Astrocyte of the hippocampus (primary cell): Measurements from ENCODE around the gene PKDREJ.
"Not testable (repeated sequence)": the region's sequence is repeated elsewhere in the genome, so short reads cannot be mapped to it uniquely, and the experiment has no call there.

Experiments used
- DNase-seq: peaks from one replicate; pipeline ENCODE4 v3.0.0; 2011; ENCODE audit warnings: low read depth, low spot score

The PKDREJ gene

DNA sequence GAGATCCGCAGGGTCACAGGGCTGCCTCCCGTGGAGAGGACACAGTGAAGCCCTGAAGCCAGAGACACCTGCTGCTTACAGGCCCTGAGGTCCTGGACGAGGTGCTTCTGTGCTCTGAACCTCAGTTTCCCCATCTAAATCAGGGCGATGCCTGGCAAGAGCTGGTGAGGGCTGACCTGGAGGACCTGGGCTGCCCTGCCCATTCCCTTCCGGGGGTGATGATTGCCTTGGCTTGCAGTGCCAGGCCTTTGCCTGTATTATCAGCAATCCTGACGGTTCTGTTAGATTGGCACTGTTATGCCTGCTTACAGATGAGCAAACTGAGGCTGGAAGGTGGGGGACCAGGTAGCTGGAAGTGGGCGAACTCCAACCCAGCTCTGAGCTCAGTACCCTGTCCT lies 25.7 kb upstream of the PKDREJ start:
- DNase-seq = no peak

DNA sequence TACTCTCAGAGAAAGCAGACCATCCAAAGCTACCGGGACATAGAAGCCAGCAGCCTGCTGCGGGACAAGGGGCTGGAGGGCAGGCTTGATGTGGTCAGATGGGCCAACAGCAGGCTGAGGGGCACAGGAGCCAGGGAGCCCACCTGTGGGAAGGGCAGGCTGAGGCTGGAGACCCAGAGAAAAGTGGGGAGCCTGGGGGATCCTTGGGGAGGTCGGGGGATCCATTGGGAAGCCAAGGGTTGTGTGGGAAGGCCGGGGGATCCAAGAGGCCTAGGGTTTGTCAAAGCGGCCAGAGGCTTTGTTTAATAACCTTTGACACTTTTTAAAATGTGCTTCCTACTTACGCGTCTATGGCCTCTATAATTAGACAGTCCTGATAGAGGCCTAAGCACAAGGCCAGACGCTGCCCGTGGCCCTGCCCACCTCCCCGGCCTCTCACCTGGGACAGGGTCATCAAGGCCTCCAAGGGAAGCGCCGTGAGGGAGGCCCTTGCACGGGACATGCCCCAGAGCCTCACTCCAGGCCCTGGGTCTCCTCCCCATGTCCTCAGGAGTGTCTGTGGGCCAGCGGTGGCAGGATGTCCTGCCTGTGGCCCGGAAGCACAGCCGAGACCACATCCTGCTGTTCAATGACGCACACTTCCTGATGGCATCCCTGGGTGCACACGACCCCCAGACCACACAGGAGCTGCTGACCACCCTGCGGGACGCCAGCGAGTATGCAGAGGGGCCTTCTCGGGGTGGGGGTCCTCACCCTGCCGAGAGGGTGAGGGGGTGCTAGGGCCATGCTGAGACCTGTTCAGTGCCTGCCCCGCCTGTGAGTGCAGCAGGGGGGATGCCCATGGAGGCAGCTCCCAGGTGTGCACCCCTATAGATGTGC lies 25.0 kb upstream of the PKDREJ start:
- no peak for DNase-seq

DNA sequence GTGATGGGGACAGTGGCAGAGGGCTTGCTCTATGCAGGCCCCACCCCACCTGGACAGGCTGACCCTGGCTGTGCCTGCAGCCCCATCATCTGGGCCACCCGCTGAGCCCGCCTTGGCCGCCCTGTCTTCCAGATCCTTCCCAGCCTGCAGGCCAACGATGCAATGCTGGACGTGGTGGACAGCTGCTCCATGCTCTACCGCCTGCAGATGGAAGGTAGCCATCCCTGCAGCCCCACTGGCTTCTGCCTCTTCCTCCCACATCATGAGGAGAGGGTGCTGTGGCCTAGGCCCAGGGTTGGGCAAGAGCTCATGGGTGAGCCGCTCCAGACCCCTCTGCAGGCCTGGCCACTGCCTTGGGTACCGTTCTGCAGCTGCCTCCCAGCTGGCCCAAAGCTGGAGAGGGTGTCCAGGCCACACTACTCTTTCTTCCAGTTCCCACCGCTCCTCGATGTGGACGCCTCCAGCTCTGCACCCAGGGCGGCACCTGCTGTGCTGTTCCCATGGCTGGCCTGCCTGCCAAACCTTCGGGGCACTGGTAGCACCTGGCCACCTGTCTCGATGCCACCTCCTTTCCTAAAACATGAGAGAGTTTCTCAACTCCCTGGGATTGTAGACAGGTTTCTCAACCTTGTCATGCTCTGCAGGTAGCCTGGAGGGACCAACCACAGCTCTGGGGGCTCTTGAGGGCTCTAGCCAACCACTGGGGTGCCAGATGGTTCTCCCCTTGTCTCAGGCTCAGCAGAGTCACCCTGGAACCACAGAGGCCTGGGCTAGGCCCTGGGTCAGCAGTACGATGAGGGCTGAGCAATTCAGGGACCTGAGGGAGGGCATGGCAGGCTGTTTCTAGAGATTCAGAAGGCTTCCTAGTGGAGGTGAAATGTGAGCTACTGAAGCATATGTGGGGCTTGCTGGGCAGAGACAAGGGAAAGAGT lies 24.1 kb upstream of the PKDREJ start:
- DNase-seq = no peak

DNA sequence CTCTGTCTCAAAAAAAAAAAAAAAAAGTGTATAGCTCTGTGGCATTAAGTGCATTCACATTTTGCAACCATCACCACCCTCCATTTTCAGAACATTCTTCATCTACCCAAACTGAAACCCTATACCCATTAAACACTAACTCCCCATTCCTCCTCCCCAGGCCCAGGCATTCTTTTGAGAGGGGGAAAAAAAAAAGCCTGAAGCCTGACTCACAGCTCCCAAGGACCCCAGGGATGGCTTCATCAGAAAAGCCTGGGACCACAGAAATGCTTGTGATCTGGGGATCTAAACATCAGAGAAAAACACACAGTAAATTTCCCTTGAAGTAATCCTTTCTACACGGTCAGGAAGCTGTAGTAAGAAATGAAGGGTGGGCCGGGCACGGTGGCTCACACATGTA lies 22.9 kb upstream of the PKDREJ start:
- peak; percentile 74 for DNase-seq

DNA sequence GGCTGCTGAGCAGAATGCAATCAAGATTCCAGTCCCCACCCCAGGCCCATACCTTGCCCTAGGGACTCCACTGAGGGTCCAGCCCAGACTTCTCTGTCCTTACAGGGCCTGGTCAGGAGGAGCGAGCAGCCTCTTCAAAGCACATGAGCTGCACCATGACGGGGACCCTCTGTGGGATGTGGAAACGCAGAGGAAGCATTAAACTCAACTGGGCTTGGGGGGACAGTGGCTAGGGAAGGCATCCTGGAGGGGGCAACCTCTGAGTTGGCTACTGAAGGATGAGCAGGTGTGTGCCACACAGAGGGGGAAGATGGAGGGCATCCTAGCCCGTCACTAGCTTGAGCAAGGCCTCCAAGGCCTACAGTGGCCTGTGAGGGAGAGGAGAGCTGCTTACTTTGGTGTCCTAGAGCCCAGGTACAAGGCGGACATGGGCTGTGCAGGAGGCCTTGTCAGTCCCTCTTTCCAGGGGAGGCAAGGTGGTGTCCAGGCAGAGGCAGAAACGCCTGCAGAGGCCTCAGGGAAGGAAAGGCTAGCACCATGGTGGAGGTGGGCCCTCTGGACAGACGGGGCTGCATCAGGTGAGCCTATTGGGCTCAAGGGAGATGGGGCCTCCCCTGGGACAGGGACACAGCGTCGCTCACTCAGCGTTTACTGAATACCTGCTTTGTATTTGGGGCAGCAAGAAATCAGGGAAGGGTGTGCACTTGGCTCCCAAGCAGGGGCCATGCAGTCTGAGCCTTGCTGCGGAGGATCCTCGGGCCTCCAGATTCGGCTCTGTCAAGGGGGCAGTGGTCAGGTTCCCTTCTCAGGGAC lies 18.9 kb upstream of the PKDREJ start:
- DNase-seq = no peak

DNA sequence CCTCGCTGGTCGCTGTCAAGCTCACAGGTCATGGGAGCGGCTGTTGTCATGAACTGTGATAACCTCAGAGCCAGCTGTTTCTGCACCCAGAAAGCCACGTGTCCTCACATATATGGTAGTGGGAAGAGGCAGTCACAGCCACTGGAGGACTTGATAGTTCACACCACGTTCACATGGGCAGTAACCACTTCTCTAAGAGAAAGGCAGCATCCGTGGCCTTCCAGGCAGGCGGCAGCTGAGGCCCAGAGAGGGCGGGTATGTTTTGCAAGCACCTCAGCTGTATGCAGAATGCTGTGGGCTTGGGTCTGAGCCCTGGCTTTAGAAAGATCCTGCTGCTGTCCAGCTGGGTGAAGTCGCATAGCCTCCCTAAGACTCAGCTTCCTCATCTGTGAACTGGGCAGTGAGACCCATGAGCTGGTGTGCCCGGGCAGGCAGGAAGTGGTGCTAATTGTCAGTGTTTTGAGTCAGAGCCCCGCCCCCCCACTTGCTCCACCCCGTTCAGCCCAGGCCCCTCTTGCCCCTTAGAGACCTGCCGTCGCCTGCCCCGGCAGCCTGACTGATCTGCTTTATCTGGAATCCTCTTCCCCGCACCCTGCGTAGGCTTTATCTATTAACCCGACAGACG lies 18.0 kb upstream of the PKDREJ start:
- no peak for DNase-seq

DNA sequence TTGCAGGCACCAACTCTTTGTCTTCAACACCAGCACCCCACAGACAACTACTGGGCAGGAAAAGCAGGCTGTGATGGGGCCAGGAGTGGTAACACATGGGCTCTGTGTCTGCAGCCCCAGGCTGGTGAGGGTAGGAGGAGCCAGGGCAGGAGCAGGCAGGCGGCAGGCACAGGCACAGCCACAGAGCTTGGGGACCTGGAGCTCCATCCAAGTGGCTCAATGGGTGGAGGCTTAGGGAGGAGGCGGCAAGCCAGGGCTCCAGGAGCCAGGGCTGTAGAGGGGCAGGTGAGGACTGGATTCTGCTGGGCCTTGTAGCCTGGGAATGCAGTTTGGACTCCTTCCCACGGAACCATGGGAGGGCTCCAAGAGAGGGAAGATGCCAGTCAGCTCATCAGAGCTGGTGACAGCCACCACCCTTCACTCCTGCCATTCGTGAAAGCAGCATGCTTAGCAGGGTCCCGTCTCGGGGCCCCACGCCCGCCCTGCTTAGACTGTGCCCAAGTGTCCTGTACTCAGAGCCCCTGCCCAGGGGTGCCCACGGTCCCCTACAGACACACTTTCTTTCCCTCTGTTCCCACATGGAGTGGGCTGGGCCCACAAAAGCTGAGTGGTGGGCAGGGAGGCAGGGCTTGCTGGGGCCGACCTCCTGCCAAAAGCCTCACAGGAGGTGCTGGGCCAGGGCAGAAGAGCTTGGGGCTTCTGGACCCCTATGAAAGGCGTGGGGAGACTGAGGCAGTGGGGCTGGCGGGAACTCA lies 17.1 kb upstream of the PKDREJ start:
- DNase-seq = no peak

DNA sequence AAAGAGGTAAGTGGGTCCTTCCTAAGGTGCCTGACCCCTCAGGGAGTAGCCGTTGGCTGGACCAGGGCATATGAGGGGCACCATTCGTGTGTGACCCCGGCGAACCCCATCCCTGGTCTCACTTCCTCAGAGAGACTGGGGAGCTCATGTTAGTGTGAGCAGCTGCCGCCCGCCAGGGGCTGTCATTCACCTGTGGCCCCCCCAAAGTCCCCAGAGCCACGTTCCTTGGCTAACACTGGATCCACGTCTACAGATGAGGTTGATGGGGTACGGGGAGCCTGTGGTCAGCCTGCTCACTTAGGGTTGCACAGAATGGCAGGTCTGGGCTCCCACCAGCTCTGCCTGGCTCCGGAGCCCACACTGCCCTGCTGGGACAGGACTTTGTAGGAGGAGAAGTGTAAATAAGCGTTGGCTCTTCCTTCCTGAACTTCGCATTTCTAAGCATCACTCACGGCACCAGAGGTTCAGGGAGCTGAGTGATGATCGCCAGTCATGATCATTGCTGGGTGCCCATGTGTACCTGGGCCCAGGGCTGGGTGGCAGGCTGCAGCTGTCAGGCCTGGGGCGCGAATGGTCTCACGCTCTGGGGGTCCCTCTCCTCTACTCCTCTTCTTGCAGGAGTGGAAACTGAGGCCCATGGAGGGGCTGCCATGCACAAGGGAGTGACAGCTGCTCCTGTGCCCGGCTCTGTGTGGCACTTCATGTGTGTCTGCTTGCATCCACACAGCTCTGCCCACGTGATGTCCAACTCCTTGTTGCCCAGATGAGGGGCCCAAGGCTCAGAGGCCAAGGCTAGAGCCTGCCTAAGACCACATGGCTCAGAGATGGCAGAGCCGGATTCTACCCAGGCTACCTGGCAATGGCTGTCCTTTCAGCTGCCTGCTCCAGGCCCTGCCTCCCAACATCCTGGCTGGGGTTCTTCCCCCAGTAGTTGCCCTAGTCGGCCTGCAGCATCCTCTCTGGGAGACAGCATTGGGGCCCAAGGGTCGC lies 15.8 kb upstream of the PKDREJ start:
- DNase-seq = no peak

DNA sequence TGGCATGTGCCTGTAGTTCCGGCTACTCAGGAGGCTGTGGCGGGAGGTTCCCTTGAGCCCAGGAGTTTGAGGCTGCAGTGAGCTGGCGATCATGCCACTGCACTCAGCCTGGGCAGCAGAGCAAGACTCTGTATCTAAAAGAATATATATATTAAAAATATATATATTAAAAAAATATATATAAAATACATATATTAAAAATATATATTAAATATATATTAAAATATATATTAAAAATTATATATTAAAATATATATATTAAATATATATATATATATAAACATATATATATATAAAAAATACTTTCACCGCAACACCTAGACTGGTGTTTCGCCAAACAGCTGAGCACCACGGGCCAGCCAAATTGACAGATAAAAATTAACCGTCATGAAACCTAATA lies 13.4 kb upstream of the PKDREJ start:
- no peak for DNase-seq

DNA sequence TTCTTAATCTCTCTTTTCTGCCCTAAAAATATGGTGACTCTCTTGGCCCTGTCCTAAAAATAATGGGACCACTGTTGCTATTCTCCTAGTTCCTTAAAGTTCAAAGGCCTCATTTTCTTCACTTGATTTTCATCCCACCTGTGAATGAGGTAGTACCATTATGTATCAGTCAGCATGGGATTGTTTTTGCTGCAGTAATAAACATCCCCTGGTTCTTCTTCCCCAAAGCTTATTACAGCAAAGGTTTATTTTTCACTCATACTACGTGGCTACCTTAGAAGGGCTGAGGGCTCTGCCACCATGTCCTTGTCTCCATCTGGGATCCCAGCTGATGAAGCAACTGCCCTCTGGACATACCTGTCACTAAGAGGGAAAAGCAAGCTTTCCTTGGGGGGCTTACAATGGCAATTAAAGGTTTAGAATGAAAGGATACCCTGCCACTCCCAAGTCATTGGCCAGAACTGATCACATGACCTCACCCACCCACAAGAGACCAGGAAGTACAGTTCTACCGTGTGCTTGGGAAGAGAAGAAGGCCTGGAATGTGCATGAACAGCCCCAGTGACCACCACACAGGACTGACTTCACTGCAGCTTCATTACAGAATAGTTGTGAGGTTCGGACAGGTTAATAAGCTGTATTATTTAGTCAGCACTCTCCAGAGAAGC lies 12.4 kb upstream of the PKDREJ start:
- no peak for DNase-seq

DNA sequence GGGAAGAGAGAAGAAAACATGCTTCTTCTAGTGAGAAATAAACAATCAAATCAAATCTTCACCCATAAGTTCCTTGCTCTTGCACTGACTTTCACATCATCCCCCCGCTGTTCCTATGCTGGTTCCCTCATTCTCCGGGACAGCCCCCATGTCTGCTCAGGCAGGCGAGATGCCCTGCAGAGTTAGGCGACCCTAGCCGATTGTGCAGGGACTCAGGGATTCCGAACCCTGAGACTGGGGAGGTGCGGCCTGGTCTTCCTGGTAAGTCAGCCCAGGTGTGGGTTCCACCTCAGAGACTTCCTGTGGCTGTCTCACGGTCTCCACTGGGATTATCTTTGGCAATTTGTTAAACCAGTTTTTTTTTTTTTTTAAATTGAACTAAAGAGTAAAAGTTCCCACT lies 11.2 kb upstream of the PKDREJ start:
- no peak for DNase-seq

DNA sequence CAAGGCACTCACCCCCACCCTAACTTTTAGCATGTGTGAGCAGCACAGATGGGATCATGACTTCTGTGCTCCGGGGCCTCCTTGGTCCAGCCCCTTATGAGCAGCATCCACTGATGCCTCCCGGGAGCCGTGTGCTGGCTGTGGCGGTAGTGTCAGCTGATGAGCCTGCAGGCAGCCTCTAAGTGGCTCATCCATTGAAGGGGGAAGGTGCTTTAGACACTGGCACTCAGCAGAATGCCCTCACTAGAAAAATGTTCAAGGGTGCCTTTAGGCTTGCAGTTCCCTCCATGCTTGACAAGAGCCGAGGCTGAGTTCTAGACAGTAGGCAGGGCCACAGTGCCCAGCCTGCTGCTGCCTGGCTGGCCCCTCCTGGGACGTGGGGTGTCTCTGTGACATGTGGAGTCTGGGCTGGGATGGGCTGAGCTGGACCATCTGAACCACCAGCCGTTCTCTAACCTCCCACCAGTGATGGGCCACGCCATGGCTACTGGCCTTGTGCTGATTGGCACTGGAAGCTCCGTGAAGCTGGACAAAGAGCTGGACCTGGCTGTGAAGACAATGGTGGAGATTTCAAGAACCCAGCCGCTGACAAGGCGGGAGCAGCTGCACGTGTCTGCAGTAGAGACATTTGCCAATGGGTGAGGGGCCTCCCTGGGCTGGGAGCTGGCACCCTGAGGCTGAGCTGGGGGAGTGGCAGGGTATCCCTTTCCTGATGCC lies 10.4 kb upstream of the PKDREJ start:
- no peak for DNase-seq

DNA sequence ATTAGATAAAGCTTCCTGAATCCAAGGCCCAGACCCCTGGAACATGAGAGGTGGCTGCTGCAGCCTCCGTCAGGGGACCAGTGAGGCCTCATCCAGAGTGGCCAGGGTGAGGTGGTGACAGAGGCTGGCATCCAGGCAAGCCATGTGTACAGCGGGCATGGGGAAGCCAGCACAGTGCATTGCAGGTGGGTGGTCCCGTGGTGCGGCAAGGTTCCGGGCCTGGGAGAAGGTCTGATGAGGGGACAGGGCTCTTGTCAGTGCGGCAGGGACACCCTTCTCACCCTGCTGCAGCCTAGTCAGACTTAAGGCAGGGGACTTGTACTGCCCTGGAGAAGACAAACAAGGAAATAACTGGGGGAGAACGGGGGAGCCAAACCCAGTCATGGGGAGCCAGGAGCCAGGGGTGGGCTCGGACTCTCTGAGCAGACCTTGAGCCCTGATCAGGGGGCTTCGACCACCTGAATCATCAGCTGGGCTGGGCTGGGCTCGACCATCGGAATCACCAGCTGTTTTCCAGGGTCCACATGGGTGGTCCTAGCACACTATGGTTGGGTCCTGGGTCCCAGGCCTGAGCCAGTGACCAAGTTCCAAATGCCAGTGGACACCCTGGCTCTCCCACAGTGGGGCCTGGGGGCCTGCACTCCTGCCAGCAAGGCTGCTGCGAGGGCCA lies 9.8 kb upstream of the PKDREJ start:
- no peak for DNase-seq

DNA sequence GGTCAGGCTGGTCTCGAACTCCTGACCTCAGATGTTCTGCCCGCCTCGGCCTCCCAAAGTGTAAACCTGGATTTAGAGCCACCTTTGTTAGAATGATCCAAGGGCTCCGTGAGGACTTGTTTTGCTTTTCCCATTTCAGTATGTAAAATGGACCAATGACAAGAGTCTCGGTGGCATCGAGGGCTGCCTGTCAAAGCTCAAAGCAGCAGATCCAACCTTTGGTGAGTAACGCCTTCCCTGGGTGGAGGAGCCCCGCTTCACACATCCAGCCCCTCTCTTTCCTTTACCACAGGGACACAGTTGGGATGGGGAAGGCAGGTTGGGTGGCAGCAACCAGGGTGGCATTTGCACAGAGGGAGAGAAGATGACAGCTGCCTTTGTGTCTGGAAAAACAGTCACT lies 9.1 kb upstream of the PKDREJ start:
- no peak for DNase-seq

DNA sequence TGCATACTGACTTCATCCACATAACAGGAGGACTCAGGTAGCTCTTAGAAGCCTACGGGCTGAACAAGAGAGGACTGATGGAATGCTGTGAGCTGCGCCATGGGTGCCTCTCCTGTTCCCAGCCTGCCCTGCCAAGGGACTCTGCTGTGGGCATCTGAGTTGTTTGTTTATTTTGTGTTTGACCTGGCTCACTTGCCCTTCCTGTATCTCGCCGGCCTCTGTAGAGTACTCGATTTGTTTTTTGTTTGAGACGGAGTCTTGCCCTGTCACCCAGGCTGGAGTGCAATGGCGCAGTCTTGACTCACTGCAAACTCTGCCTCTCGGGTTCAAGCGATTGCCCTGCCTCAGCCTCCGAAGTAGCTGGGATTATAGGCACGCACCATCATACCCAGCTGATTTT lies 6.4 kb upstream of the PKDREJ start:
- no peak for DNase-seq

DNA sequence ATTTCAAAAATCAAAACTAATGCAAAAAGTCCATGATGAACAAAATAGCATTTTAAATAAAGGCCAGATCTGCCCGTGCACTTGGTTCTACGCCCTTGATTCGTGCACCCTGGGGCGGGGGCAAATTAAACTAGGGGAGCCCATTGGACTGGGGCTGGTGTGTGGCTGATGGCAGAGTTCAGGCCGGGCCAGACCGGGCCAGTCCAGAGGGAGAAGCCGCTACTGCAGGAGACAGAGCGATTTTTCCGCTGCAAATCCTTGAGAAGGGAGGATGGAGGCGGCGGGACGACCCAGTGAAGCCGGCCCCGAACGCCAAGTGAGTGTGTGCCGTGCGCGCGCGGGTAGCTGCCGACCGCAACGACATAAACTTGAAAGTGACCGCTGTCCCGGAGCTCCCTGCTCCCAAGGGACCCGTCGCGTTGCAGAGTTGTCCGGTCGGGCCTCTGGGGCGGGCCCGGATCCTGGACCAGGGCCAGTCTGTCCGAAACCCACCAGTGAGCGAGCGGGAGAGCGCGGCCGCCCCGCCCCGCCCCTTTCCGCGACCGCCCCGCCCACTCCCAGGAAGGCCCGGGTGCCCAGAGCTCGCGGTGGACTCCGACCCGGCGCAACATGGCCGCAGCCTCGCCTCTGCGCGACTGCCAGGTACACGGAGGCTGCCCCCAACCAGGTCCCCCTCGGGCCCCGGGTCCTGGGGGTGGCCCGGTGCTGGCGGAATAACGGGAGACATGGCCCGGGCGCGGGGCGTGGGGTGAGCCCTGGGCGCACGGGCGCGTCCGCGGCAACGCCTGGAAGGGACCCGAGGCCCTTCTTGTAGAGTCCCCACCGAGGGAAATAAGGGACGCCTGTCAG lies 4.5 kb upstream of the PKDREJ start, which contains the start of gene TTC38:
TTC38 (plus strand) TSS at position 578 of the 849 bp plus-strand sequence; CDS start at position 610, 32 bp downstream.
- DNase-seq = peak; percentile 93

DNA sequence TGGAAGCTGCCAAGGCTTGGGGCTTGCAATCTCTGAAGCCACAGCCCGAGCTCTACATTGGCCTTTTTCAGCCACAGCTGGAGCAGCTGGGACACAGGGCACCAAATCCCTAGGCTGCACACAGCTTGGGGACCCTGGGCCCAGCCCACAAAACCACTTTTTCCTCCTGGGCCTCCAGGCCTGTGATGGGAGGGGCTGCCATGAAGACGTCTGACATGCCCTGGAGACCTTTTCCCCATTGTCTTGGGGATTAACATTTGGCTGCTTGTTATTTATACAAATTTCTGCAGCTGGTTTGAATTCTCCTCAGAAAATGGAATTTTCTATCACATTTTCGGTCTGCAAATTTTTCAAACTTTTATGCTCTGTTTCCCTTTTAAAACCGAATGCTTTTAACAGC lies 2.5 kb upstream of the PKDREJ start:
- DNase-seq = not testable (repeated sequence)
